WTC11 (cell line): ENCODE measurements around the gene SUN2.

Experiments
- ATF2 ChIP-seq: sonication (generic); formaldehyde crosslinking; IDR thresholded peaks from 2 replicates; pipeline ENCODE4 v1.8.1; 2022; ENCODE audit warnings: low read depth, missing genetic modification reagents, borderline replicate concordance
- E2F1 ChIP-seq: sonication (generic); formaldehyde crosslinking; IDR thresholded peaks from 2 replicates; pipeline ENCODE4 v1.8.0; 2022; ENCODE audit warnings: mild to moderate bottlenecking, missing genetic modification reagents
- ESRRA ChIP-seq: sonication (generic); formaldehyde crosslinking; IDR thresholded peaks from 2 replicates; pipeline ENCODE4 v1.8.1; 2022; ENCODE audit warnings: mild to moderate bottlenecking, missing genetic modification reagents, borderline replicate concordance
- IRF1 ChIP-seq: sonication (generic); formaldehyde crosslinking; IDR thresholded peaks from 2 replicates; pipeline ENCODE4 v1.8.0; 2023; ENCODE audit warnings: missing genetic modification reagents
- NFE2L1 ChIP-seq: sonication (generic); formaldehyde crosslinking; IDR thresholded peaks from 2 replicates; pipeline ENCODE4 v1.8.1; 2023; ENCODE audit warnings: missing genetic modification reagents
- STAT6 ChIP-seq: sonication (generic); formaldehyde crosslinking; conservative IDR thresholded peaks from 2 replicates; pipeline ENCODE4 v1.8.1; 2023; ENCODE audit warnings: mild to moderate bottlenecking, low read depth, missing genetic modification reagents, moderate library complexity
- ZNF138 ChIP-seq: sonication (generic); formaldehyde crosslinking; conservative IDR thresholded peaks from 2 replicates; pipeline ENCODE4 v1.8.1; 2022; ENCODE audit warnings: mild to moderate bottlenecking, moderate library complexity, missing genetic modification reagents
- ZNF416 ChIP-seq: fragments of 250-450 bp; sonication (Bioruptor Pico); IDR thresholded peaks from 2 replicates; pipeline ENCODE4 v1.9.0; 2021; ENCODE audit warnings: mild to moderate bottlenecking, inconsistent platforms
- TF ChIP-seq, protein P1 (sequence below): fragments of 200-600 bp; IDR thresholded peaks from 2 replicates; pipeline ENCODE4 v1.8.0; 2022; ENCODE audit warnings: antibody characterized with exemption
- TF ChIP-seq, protein P2 (sequence below): sonication (generic); formaldehyde crosslinking; IDR thresholded peaks from 2 replicates; pipeline ENCODE4 v1.8.1; 2023; ENCODE audit warnings: mild to moderate bottlenecking, missing genetic modification reagents, moderate library complexity

GRCh38 chr22:38727530-38728451, 28.0 kb downstream of the SUN2 start:
- TF ChIP-seq ESRRA (CRISPR knock-in tag) (no peak), NFE2L1 (CRISPR knock-in tag) (no peak), STAT6 (CRISPR knock-in tag) (no peak), ZNF138 (no peak), ZNF416 (no peak), IRF1 (CRISPR knock-in tag) (no peak), ATF2 (no peak), E2F1 (CRISPR knock-in tag) (no peak)
- TF ChIP-seq, protein P1, sequence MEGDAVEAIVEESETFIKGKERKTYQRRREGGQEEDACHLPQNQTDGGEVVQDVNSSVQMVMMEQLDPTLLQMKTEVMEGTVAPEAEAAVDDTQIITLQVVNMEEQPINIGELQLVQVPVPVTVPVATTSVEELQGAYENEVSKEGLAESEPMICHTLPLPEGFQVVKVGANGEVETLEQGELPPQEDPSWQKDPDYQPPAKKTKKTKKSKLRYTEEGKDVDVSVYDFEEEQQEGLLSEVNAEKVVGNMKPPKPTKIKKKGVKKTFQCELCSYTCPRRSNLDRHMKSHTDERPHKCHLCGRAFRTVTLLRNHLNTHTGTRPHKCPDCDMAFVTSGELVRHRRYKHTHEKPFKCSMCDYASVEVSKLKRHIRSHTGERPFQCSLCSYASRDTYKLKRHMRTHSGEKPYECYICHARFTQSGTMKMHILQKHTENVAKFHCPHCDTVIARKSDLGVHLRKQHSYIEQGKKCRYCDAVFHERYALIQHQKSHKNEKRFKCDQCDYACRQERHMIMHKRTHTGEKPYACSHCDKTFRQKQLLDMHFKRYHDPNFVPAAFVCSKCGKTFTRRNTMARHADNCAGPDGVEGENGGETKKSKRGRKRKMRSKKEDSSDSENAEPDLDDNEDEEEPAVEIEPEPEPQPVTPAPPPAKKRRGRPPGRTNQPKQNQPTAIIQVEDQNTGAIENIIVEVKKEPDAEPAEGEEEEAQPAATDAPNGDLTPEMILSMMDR: no peak
- TF ChIP-seq, protein P2, sequence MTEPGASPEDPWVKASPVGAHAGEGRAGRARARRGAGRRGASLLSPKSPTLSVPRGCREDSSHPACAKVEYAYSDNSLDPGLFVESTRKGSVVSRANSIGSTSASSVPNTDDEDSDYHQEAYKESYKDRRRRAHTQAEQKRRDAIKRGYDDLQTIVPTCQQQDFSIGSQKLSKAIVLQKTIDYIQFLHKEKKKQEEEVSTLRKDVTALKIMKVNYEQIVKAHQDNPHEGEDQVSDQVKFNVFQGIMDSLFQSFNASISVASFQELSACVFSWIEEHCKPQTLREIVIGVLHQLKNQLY (CRISPR knock-in tag): no peak
